NCI-H128 (cell line): ENCODE measurements around the gene DSTN.

Experiments
- DNase-seq: peaks from one replicate; lab custom pipeline; 2025; ENCODE audit not compliant: unreplicated experiment; lab: John Stamatoyannopoulos, UW

DSTN gene

DNA sequence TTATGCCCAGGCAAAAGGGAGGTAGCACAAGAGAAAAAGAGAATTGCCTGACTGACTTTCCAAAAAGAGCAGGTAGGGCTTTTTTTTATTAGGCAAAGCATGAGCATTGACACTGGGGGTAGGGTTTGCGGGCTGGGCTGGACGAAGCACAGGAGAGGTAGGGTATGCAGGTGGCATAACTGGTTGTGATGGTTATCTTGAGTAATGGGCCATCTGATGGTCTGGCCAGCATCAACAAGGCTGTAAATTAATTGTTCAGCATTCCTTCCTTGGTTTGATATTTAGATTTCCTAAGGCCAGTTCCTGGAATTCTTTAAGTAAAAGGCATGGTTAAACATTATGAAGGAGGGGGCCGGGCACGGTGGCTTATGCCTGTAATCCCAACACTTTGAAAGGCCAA is 24.7 kb upstream of the DSTN start:
- DNase-seq, result no peak

DNA sequence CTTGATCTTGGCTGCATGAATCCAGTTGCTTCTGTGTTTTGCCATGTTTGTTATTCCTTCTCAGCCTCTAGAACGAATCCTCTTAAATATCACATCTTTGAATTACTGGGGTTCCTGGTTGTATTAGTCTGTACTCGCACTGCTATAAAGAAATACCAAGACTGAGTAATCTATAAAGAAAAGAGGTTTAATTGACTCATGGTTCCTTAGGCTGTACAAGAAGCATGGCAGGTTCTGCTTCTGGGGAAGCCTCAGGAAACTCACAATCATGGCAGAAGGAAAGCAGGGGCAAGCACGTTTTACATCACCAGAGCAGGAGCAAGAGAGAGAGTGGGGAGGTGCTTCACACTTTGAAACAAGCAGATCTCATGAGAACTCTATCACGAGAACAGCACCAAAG is 20.7 kb upstream of the DSTN start:
- DNase-seq, result no peak

GRCh38 chr20:17555106-17555505 is 14.8 kb upstream of the DSTN start:
- no peak for DNase-seq

- no peak for DNase-seq
Measured at GRCh38 chr20:17556837-17557674, 12.8 kb upstream of the DSTN start.

GRCh38 chr20:17557675-17558006 is 12.2 kb upstream of the DSTN start:
- DNase-seq, result no peak

DNA sequence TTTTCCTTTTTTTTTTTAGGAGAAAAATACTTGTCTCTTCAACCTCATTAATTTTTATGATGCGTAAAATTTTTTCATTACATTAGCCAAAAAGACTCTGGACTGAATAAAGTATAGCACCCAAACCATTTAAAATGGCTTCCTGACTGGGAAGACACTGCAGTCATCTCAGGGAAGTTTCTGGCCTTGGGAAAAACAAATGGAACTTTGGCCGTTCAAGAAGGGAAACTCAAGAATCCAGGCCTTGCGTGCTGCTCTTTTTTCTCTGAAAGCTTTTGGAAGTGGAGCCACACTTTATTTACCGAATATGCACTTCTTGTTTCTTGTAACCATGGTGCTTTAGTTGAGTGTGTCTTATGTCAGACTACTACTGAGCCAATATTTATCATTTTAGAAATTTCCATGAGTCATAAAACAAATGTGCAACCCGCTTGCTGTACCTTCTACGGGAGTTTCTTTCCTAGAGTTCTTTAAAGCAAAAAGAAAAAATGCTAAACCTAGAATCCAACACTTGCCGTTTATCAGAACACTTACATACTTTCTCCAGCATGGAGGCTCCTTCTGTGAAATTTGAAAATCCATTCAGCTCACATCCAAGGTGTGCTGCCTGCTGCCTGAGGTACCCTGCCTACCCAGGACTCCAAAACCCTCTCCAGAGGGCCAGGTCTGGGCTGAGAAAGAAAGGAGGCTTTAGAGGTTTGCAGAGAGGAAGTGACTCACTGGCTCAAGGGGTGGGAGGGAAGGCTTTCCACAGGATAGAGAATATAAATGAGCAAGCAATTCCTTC is 11.5 kb upstream of the DSTN start:
- no peak for DNase-seq

DNA sequence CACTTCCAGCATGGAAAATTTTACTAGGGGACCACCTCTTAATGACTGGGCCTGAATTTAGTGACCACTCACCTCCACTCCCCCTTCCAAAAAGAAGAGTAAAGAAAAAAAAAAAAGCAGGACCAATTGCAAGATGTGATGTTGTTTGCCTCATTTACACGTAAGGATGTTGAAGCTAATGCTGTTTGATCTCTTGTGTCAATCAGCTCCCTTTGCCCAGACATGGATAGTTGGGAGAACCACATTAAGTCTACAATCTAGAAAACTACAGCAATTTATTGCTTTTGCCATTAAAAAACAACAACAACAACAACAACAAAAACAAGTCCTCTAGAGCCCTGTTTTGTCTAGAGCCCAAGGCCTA is 11.0 kb upstream of the DSTN start:
- DNase-seq, result no peak

DNA sequence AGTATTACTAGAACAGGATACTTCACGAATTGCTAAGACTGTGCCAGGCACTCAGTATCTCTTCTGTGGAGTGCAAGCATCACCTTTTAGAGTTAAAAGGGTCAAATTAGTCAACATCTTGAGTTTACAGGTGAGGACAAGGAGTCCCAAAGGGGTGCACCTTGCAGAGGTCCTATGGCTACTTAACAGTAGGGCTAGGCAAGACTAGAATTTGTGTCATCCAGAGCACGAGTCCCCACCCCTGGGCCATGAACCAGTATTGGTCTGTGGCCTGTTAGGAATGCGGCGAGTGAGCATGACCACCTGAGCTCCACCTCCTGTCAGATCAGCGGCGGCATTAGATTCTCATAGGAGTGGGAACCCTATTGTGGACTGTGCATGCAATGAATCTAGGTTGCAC is 10.5 kb upstream of the DSTN start:
- DNase-seq, result no peak

GRCh38 chr20:17560344-17561074 is 9.4 kb upstream of the DSTN start:
- no peak for DNase-seq

GRCh38 chr20:17562804-17563305 is 7.0 kb upstream of the DSTN start:
- DNase-seq, result no peak

- DNase-seq, result no peak
Measured at GRCh38 chr20:17565169-17565845, 4.6 kb upstream of the DSTN start.

DNA sequence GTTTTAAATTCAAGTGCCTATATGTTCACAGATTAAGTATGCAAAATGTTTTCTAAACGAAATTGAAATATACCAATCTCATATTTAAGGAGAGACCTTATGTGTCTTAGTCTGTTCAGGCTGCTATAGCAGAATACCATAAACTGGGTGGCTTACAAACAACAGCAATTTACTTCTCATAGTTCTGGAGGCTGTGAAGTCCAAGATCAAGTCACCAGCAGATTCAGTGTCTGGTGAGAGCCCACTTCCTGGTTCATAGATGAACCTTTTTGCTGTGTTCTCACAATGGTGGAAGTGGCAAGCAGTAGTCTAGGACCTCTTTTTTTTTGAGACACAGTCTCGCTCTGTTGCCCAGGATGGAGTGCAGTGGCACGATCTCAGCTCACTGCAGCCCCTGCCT is 3.5 kb upstream of the DSTN start:
- no peak for DNase-seq

GRCh38 chr20:17568045-17568788 is 1.7 kb upstream of the DSTN start:
- no peak for DNase-seq

- no peak for DNase-seq
Measured at GRCh38 chr20:17568972-17569521, 828 bp upstream of the DSTN start.

DNA sequence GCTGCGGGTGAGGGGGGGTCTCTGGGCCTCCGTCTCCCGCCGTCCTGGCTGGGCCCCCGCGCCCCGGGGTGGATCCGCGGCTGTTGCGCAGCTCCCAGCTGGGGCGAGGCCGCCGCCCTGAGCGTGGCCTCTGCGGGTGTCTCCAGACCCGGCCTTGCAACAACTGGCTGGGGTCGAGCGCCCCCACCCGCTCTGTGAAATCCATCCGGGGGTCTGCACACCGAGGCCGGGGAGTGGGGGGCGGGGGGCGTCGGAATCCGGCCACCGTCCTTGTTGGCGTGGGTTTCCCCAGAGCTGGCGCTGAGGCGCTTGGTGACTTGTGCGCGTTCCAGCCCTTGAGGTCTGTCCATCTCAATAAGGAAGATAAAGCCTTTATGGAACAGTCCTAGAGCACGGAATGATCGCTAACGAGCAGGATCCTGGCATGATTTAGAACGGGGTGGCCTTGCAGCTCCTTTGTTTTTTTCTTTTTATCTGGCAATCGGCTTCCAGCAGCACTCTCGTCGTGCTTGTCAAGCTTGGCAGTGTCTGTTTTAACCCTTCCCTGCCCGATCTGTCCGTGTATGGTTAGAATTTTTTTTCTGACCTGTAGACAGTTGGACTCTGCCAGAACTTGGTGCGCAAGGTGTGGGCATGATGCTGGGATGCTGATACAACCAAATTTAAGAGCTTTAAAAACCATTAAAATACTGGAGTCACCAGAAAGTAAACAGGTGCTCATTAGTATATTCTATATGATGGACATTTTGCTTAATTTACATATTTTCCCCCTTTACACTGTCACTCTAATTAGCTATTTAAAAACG is 675 bp downstream of the DSTN start:
- DNase-seq, result peak; percentile 37

DNA sequence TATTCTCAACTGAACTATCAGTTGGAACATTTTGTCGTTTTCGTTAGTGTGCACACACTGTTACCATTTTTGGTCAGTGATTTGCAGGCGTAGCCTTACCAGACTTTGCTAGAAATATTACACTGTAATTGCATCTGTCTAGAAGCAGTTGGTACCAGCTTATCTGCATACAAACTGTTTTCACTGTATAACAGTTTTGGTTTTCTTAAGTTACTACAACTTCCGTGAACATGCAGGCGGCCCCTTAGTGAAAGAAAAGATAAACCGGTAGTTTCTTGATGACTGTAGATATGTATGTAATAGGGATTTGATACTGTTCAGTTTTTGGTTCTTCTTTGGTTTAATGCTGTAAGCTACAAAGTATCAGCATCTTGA is 1.3 kb downstream of the DSTN start:
- no peak for DNase-seq

- DNase-seq, result no peak
Measured at GRCh38 chr20:17572034-17572638, 2.3 kb downstream of the DSTN start.

GRCh38 chr20:17573463-17573862 is 3.6 kb downstream of the DSTN start:
- no peak for DNase-seq

DNA sequence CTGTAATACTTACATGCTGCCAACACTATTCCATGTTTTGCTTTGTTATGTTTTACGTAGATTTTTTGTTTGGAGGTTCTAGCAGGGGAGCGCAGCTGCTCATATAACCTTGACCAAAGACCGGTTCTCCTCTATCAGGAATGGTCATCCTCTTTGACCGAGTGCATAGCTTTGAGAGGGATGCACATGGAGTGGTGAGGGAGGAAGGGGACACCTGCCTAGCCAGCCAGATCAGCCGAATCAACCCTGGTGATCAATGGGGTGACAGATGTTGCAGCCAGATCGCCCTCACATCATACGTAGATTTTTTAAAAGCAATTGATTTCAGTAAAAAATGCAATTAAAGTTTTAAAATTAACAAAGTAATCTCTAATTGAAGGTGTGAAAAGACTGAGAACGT is 6.3 kb downstream of the DSTN start:
- no peak for DNase-seq
